A673 (cell line): ENCODE data around the gene GLIS2. TPM values are rescaled to one million over a fixed set of nuclear protein-coding genes. Genes with fewer than 3 reads are reported as not detected.

Source experiments
- BruUV-seq: library from RNA; stranded (reverse); fragments of 400-500 nt; replicated peaks from 2 replicates; lab custom pipeline; 2021; lab: Mats Ljungman, UMichigan
- CTCF ChIA-PET: fragments of 300-600 bp; sonication (Branson Sonifier 250); formaldehyde crosslinking; loops from one replicate; lab custom pipeline; 2022; ENCODE audit warnings: antibody characterized with exemption; lab: Charles Lee
- POLR2A ChIA-PET: fragments of 300-600 bp; sonication (Branson Sonifier 250); formaldehyde crosslinking; loops from one replicate; lab custom pipeline; 2022; ENCODE audit warnings: antibody characterized with exemption; ENCODE audit not compliant: low non-redundant PET; lab: Charles Lee
- DNase-seq: peaks from one replicate; pipeline ENCODE4 v3.0.0-alpha.2; 2015; ENCODE audit warnings: low spot score
- H3K27ac ChIP-seq: fragments of 200-600 bp; sonication (generic); 2 replicates; pipeline ENCODE4 v1.5.1; 2016; ENCODE audit warnings: mixed run types, low read depth, mild to moderate bottlenecking, mixed read lengths, antibody characterized with exemption, low read length; ENCODE audit not compliant: poor library complexity, severe bottlenecking
- H3K27me3 ChIP-seq: fragments of 200-600 bp; sonication (generic); replicated peaks from 2 replicates; pipeline ENCODE4 v1.6.1; 2017; ENCODE audit warnings: mixed run types, low read depth, mild to moderate bottlenecking, mixed read lengths, antibody characterized with exemption, low read length; ENCODE audit not compliant: insufficient read depth, poor library complexity
- H3K36me3 ChIP-seq: fragments of 200-600 bp; sonication (generic); 2 replicates; pipeline ENCODE4 v1.6.1; 2016; ENCODE audit warnings: mixed run types, mild to moderate bottlenecking, mixed read lengths, antibody characterized with exemption, low read length; ENCODE audit not compliant: insufficient read depth, poor library complexity, severe bottlenecking
- H3K4me1 ChIP-seq: fragments of 200-600 bp; sonication (generic); 2 replicates; pipeline ENCODE4 v1.6.1; 2017; ENCODE audit warnings: mixed run types, mild to moderate bottlenecking, mixed read lengths, antibody characterized with exemption, low read length; ENCODE audit not compliant: insufficient read depth, poor library complexity, severe bottlenecking
- H3K4me3 ChIP-seq: fragments of 200-600 bp; sonication (generic); 2 replicates; pipeline ENCODE4 v1.5.1; 2016; ENCODE audit warnings: low read depth, mixed run types, mild to moderate bottlenecking, mixed read lengths, low read length; ENCODE audit not compliant: poor library complexity, severe bottlenecking
- H3K9me3 ChIP-seq: fragments of 200-600 bp; sonication (generic); 2 replicates; pipeline ENCODE4 v1.6.1; 2016; ENCODE audit warnings: mixed run types, low read depth, mild to moderate bottlenecking, mixed read lengths, antibody characterized with exemption, low read length; ENCODE audit not compliant: poor library complexity, severe bottlenecking
- EZH2 ChIP-seq: fragments of 200-600 bp; sonication (generic); IDR thresholded peaks from 2 replicates; pipeline ENCODE4 v1.6.1; 2017; ENCODE audit warnings: borderline replicate concordance, low read depth, mild to moderate bottlenecking, mixed read lengths, antibody characterized with exemption, low read length; ENCODE audit not compliant: poor library complexity, severe bottlenecking
- intact Hi-C: fragments of 100-400 bp; cut with micrococcal nuclease; formaldehyde crosslinking; loops from one replicate; pipeline ENCODE4 v1.10.0; 2022; ENCODE audit not compliant: unreplicated experiment
- total RNA-seq: library from RNA; stranded (reverse); gene quantifications from 2 replicates; pipeline ENCODE4 v1.2.3, GENCODE V29; 2021
- TF ChIP-seq, protein P1 (sequence below): fragments of 300-800, 200-600 bp; sonication (generic); conservative IDR thresholded peaks from 2 replicates; pipeline ENCODE4 v1.5.1; 2017; ENCODE audit warnings: low read depth, mild to moderate bottlenecking, antibody characterized with exemption, low read length, moderate library complexity, mixed read lengths

The GLIS2 gene
- total RNA-seq, 1 experiment from 2014 or later, result 10.6 TPM

DNA sequence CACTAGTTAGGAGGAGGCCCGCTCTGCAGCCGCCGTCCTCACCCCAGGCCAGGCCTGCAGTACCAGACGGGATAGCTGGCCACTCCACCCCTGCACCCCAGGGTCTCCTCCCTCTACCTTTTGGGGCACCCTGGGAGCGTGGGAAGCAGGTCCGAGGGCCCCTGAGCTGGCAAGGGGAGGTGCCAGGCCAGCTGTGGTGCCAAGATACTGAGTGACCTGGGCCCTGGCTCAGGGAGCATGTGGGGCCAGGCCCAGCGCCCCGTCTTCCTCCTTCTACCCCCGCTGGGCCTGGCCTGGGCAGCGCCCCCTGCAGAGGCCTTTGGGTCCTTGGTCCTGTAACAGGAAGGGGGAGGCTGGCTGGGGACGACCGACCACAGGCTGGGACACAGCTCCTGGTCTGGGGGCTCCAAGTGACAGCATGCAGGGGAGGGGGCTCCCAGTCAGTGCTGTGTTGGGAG is 22.3 kb downstream of the GLIS2 start:
- Histone ChIP-seq H3K27me3 (no peaks in the 10 kb centered on the region), H3K4me3 (no peak overlapping the region), H3K27ac (no peak overlapping the region), H3K36me3 (peaks cover 27% of the 10 kb centered on the region), H3K9me3 (no peaks in the 10 kb centered on the region), H3K4me1 (peaks cover 23% of the 10 kb centered on the region)
- DNase-seq, result no peak
- intact Hi-C loops, result loop anchor here (10.0 kb wide), 1 partner anchor 143 kb away; no protein-coding TSS in a partner anchor
- CTCF ChIA-PET, result no interaction called here
- POLR2A ChIA-PET, result no interaction called here
- no peak for TF ChIP-seq EZH2
- TF ChIP-seq, protein P1, sequence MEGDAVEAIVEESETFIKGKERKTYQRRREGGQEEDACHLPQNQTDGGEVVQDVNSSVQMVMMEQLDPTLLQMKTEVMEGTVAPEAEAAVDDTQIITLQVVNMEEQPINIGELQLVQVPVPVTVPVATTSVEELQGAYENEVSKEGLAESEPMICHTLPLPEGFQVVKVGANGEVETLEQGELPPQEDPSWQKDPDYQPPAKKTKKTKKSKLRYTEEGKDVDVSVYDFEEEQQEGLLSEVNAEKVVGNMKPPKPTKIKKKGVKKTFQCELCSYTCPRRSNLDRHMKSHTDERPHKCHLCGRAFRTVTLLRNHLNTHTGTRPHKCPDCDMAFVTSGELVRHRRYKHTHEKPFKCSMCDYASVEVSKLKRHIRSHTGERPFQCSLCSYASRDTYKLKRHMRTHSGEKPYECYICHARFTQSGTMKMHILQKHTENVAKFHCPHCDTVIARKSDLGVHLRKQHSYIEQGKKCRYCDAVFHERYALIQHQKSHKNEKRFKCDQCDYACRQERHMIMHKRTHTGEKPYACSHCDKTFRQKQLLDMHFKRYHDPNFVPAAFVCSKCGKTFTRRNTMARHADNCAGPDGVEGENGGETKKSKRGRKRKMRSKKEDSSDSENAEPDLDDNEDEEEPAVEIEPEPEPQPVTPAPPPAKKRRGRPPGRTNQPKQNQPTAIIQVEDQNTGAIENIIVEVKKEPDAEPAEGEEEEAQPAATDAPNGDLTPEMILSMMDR, result 0 out of 2 replicates have a peak, but pooled peaks have one; percentile 16
- no TSS peak for BruUV-seq

- Histone ChIP-seq H3K4me3 (no peak overlapping the region), H3K9me3 (no peaks in the 10 kb centered on the region), H3K4me1 (peaks cover 23% of the 10 kb centered on the region), H3K27ac (peak overlapping the region; percentile 53), H3K36me3 (peaks cover 30% of the 10 kb centered on the region), H3K27me3 (no peaks in the 10 kb centered on the region)
- ChIA-PET POLR2A (no interaction called here), CTCF (no interaction called here)
- DNase-seq, result no peak
- no peak for TF ChIP-seq EZH2
- TF ChIP-seq, protein P1, result no peak
- intact Hi-C loops, result loop anchor here (10.0 kb wide), 1 partner anchor 144 kb away; no protein-coding TSS in a partner anchor
- BruUV-seq, result no TSS peak
Observed at GRCh38 chr16:4338712-4339299, 22.9 kb downstream of the GLIS2 start.

DNA sequence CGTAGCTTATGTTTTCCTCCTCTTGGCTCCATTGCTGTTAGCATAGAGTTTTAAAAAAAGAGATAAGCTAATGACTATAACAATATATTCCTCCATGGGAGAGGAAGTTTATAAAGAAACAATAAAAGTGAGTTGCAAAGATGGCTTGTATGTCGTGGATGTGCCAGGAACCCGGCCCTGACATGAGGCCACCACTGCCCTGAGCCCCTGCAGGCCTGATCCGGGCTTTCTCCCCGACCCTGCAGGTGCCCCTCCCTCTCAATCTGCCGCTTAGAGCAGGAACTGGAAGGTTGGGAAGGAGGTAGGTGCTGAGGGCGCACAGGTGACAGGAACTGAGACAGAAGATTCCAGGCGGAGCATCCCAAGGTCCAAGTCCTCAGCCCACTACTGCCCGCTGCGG is 23.6 kb downstream of the GLIS2 start:
- no peak for TF ChIP-seq EZH2
- Histone ChIP-seq H3K27me3 (no peaks in the 10 kb centered on the region), H3K4me3 (no peak overlapping the region), H3K36me3 (peaks cover 30% of the 10 kb centered on the region), H3K9me3 (no peaks in the 10 kb centered on the region), H3K4me1 (peaks cover 23% of the 10 kb centered on the region), H3K27ac (peak overlapping the region; percentile 53)
- no peak for DNase-seq
- ChIA-PET POLR2A (interaction anchor here (0.6 kb wide), 1 partner anchor 13 kb away, joined by 10 read pairs; no protein-coding TSS in a partner anchor), CTCF (interaction anchor here (0.6 to 1.0 kb wide), 4 partner anchors 12 to 68 kb away, joined by 4 to 15 read pairs (median 12); partner anchors contain the start of gene PAM16)
- intact Hi-C loops, result loop anchor here (10.0 kb wide), 1 partner anchor 145 kb away; no protein-coding TSS in a partner anchor
- no TSS peak for BruUV-seq
